ENCODE measurements around the gene ZC3H4. TPM values are rescaled to one million over a fixed set of nuclear protein-coding genes. Genes with fewer than 3 reads are reported as not detected.

ZC3H4 gene
- total and polyA plus RNA-seq, 10 of the 15 experiments (the other 5 are each of a cell fraction or from before 2014, with no cell fraction given): 5.1 to 86.3 (median 15.5) TPM

DNA sequence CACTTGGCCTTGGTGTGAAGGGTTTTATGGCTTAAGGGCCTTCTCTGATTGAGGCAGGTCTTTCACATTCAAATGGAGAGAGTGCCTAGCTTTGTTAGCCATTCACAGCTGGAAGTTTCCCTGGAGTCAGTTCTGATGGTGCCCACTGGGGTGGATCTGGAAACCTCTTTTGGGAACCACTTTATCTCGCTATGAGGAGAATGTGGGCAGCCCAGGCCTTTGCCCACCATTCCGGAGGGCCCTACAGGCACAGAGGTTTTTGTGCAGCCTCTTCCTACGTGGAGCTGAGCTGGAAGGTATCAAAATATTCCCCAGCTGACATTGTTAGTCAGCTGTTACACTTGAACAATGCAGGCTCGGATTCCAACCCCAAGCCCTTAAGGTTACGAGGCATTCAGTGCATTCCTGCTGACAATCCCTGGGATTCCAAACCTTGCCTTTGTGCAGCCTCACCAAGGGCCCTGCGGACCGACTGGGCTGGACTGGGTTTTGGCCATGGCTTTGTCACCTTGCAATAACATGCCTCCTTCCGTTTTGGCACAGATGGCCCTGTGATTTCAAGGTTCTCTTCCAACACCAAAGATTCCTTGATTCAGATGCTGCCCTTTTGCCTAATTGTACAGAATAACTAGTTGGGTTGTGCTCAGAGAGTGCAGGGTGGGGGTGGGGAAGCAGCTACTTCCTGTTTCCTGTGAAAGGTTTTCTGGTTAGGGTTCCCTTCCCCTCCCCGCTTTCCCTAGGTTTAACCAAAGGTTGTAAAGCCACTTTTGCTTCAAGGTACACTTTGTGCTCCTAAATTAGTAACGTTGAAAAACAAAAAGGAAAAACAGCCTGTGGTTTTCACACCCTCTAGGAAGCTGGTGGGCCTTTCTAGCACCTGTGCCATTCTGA, 44.1 kb upstream of the ZC3H4 start (continued):
- TF ChIP-seq, protein P1, sequence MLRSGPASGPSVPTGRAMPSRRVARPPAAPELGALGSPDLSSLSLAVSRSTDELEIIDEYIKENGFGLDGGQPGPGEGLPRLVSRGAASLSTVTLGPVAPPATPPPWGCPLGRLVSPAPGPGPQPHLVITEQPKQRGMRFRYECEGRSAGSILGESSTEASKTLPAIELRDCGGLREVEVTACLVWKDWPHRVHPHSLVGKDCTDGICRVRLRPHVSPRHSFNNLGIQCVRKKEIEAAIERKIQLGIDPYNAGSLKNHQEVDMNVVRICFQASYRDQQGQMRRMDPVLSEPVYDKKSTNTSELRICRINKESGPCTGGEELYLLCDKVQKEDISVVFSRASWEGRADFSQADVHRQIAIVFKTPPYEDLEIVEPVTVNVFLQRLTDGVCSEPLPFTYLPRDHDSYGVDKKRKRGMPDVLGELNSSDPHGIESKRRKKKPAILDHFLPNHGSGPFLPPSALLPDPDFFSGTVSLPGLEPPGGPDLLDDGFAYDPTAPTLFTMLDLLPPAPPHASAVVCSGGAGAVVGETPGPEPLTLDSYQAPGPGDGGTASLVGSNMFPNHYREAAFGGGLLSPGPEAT (IDR thresholded peaks at IDR 0.05; ENCODE audit: low read depth): 0 out of 2 replicates have a peak, but pooled peaks have one; percentile 10
- no peak for TF ChIP-seq NRF1 (conservative IDR thresholded peaks at IDR 0.05; ENCODE audit: low read depth, low read length)

DNA sequence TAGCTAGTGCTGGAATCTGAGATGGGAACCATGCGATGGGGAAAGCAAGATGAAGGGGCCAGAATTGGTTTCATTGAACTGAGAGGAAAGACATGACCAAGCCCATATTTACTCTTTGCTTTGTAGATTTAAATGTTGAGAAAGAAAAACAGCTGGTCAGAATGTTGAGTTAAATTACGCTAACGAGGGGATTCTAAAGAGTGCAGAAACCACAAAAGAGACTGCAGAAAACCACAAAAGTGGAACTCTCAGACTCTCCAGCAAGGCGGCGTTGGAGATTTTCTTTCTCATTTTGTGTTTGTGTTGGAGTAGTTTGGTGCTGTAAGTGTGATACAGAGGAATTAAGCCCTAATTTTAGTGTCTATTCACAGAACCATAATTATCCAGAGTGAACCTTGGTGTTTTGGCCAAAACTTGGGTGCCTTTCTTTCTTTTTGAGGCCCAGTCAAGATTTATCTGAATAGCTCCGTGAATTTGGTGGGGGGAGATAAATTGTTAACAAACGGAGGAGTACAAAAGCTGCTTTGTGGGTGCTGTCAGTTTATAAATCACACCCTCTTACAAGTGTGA, 43.4 kb upstream of the ZC3H4 start:
- TSS peak; percentile 28 for BruUV-seq (replicated peaks)
- no peaks in the 10 kb centered on the region; the same call in 1 of the 2 replicates for H4K20me1 ChIP-seq (ENCODE audit: control insufficient read depth, insufficient read depth)
- in situ Hi-C loops (cut with MboI): no loop called here
- no peak overlapping the region for H3K9ac ChIP-seq (ENCODE audit: control insufficient read depth, insufficient read depth, low read length)
- H3K4me2 ChIP-seq (ENCODE audit: control insufficient read depth, insufficient read depth): peak overlapping the region; percentile 59; the same call in 1 of the 2 replicates
- intact Hi-C loops (cut with micrococcal nuclease; ENCODE audit: unreplicated experiment): no loop called here
- RAD21 ChIA-PET (ENCODE audit: unreplicated experiment): interaction anchor here (0.8 to 3.4 kb wide), 8 partner anchors 9 to 87 kb away, joined by 3 to 15 read pairs (median 4); partner anchors contain the start of gene SAE1
- H3K4me3 ChIP-seq: no peak overlapping the region
- POLR2A ChIA-PET: interaction anchor here (1.0 to 2.9 kb wide), 4 partner anchors 10 to 69 kb away, joined by 3 to 14 read pairs (median 7); no protein-coding TSS in a partner anchor
- peak; percentile 68 for ATAC-seq
- H3K36me3 ChIP-seq (ENCODE audit: control insufficient read depth in 2 of 2, insufficient read depth in 2 of 2, low read length in 1 of 2): peaks cover 25 to 29% of the 10 kb centered on the region in 2 experiments
- no peaks in the 10 kb centered on the region for H3K27me3 ChIP-seq (replicated peaks in 1 of 2; ENCODE audit: control insufficient read depth in 2 of 2, insufficient read depth in 2 of 2, low read length in 1 of 2)
- CTCF ChIA-PET: interaction anchor here (0.7 to 5.9 kb wide), 15 partner anchors 22 to 144 kb away, joined by 3 to 41 read pairs (median 4); partner anchors contain the start of gene ZC3H4
- H3K27ac ChIP-seq (ENCODE audit: control insufficient read depth, insufficient read depth): peak overlapping the region; percentile 8
- peaks cover 5% of the 10 kb centered on the region for H3K79me2 ChIP-seq (ENCODE audit: control insufficient read depth, insufficient read depth, low read length)
- FAIRE-seq: no peak
- H3K9me3 ChIP-seq (replicated peaks; ENCODE audit: control insufficient read depth, insufficient read depth, low read length): no peaks in the 10 kb centered on the region
- H3K4me1 ChIP-seq (ENCODE audit: control insufficient read depth, insufficient read depth, low read length): peaks cover 24% of the 10 kb centered on the region
- no peak overlapping the region for H2AFZ ChIP-seq (ENCODE audit: control insufficient read depth, low read depth, low read length)
- peak; percentile 24 for DNase-seq (ENCODE audit: low read depth, low spot score)
- SMC1A ChIA-PET (ENCODE audit: uncharacterized antibody, unreplicated experiment): interaction anchor here (0.8 to 6.8 kb wide), 7 partner anchors 9 to 588 kb away, joined by 3 to 37 read pairs (median 9); no protein-coding TSS in a partner anchor
- WGBS (ENCODE audit: insufficient coverage, insufficient replicate concordance, low lambda C conversion rate, missing lambda C conversion rate): 15% methylated on average over 7 of the region's 7 CpGs
- TF ChIP-seq FOS (IDR thresholded peaks at IDR 0.05; ENCODE audit: borderline replicate concordance, extremely low read depth, insufficient read length): no peak
- no peak for TF ChIP-seq NFYA (IDR thresholded peaks at IDR 0.05; ENCODE audit: borderline replicate concordance, low read depth, low read length)
- TF ChIP-seq MYB (IDR thresholded peaks at IDR 0.05; ENCODE audit: borderline replicate concordance, low read depth, low read length): no peak
- TF ChIP-seq NR2C2 (IDR thresholded peaks at IDR 0.05; ENCODE audit: borderline replicate concordance, control insufficient read depth, insufficient read length, low read depth): no peak
- TF ChIP-seq SIN3A (IDR thresholded peaks at IDR 0.05; ENCODE audit: low read depth, low read length): no peak
- TF ChIP-seq ZSCAN29 (IDR thresholded peaks at IDR 0.05): no peak
- TF ChIP-seq, protein P2, sequence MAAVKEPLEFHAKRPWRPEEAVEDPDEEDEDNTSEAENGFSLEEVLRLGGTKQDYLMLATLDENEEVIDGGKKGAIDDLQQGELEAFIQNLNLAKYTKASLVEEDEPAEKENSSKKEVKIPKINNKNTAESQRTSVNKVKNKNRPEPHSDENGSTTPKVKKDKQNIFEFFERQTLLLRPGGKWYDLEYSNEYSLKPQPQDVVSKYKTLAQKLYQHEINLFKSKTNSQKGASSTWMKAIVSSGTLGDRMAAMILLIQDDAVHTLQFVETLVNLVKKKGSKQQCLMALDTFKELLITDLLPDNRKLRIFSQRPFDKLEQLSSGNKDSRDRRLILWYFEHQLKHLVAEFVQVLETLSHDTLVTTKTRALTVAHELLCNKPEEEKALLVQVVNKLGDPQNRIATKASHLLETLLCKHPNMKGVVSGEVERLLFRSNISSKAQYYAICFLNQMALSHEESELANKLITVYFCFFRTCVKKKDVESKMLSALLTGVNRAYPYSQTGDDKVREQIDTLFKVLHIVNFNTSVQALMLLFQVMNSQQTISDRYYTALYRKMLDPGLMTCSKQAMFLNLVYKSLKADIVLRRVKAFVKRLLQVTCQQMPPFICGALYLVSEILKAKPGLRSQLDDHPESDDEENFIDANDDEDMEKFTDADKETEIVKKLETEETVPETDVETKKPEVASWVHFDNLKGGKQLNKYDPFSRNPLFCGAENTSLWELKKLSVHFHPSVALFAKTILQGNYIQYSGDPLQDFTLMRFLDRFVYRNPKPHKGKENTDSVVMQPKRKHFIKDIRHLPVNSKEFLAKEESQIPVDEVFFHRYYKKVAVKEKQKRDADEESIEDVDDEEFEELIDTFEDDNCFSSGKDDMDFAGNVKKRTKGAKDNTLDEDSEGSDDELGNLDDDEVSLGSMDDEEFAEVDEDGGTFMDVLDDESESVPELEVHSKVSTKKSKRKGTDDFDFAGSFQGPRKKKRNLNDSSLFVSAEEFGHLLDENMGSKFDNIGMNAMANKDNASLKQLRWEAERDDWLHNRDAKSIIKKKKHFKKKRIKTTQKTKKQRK (IDR thresholded peaks at IDR 0.05; ENCODE audit: low read depth, low read length): no peak
- TF ChIP-seq CHD2 (IDR thresholded peaks at IDR 0.05; ENCODE audit: borderline replicate concordance, low read depth, low read length): no peak
- no peak for TF ChIP-seq RCOR1 (conservative IDR thresholded peaks at IDR 0.05; ENCODE audit: low read depth, low read length)
- TF ChIP-seq SREBF1 (IDR thresholded peaks at IDR 0.05; ENCODE audit: low read length): no peak
- peak; percentile 20; the same call in 1 of the 2 replicates for TF ChIP-seq TBL1XR1 (IDR thresholded peaks at IDR 0.05; ENCODE audit: low read depth, low read length)
- no peak for TF ChIP-seq E2F4 (IDR thresholded peaks at IDR 0.05; ENCODE audit: low read depth, low read length)

Measured in GM12878 (cell line).